ENCODE results near the gene BIRC6.

BIRC6 gene

GRCh38 chr2:32427672-32428610 lies 71.1 kb downstream of the BIRC6 start:
- no peak overlapping the region for H3K27ac ChIP-seq (ENCODE audit: low read depth, low read length)
- H3K79me2 ChIP-seq (ENCODE audit: insufficient read depth, low read length): peaks cover 85% of the 10 kb centered on the region

GRCh38 chr2:32430804-32431203 lies 74.0 kb downstream of the BIRC6 start:
- peaks cover 36% of the 10 kb centered on the region for H3K36me3 ChIP-seq (ENCODE audit: low read length)
- H3K9ac ChIP-seq (ENCODE audit: low read length): no peak overlapping the region
- no peak overlapping the region for H3K4me2 ChIP-seq (ENCODE audit: low read depth, low read length, poor library complexity, severe bottlenecking)
- no peak overlapping the region for H2AFZ ChIP-seq (ENCODE audit: low read depth, low read length, severe bottlenecking)
- no peaks in the 10 kb centered on the region for H3K9me3 ChIP-seq (ENCODE audit: insufficient read depth, low read length)
- H3K9me2 ChIP-seq (replicated peaks; ENCODE audit: insufficient read depth, low read length): no peaks in the 10 kb centered on the region
- peaks cover 4% of the 10 kb centered on the region for H3F3A ChIP-seq (ENCODE audit: insufficient read depth)
- H3K79me2 ChIP-seq (ENCODE audit: insufficient read depth, low read length): peaks cover 57% of the 10 kb centered on the region
- no peak overlapping the region for H3K4me3 ChIP-seq (ENCODE audit: insufficient read depth, low read length, poor library complexity, severe bottlenecking)
- H3K27me3 ChIP-seq (ENCODE audit: low read length): no peaks in the 10 kb centered on the region
- peaks cover 11% of the 10 kb centered on the region for H4K20me1 ChIP-seq (ENCODE audit: low read depth, low read length)
- no peak overlapping the region for H3K27ac ChIP-seq (ENCODE audit: low read depth, low read length)
- TF ChIP-seq EZH2phosphoT487 (conservative IDR thresholded peaks at IDR 0.05; ENCODE audit: low read length) (no peak), CTCF (IDR thresholded peaks at IDR 0.05; ENCODE audit: insufficient read depth, low read length, poor library complexity, severe bottlenecking) (no peak)

More at GRCh38 chr2:32427672-32428610, 71.1 kb downstream of the BIRC6 start:
- H3F3A ChIP-seq (ENCODE audit: insufficient read depth): peaks cover 4% of the 10 kb centered on the region
- H3K9me3 ChIP-seq (ENCODE audit: insufficient read depth, low read length): no peaks in the 10 kb centered on the region
- H3K4me3 ChIP-seq (ENCODE audit: insufficient read depth, low read length, poor library complexity, severe bottlenecking): no peak overlapping the region
- H3K9me2 ChIP-seq (replicated peaks; ENCODE audit: insufficient read depth, low read length): no peaks in the 10 kb centered on the region
- H3K27me3 ChIP-seq (ENCODE audit: low read length): no peaks in the 10 kb centered on the region
- TF ChIP-seq CTCF (IDR thresholded peaks at IDR 0.05; ENCODE audit: insufficient read depth, low read length, poor library complexity, severe bottlenecking) (no peak), EZH2phosphoT487 (conservative IDR thresholded peaks at IDR 0.05; ENCODE audit: low read length) (no peak)
- peaks cover 12% of the 10 kb centered on the region for H4K20me1 ChIP-seq (ENCODE audit: low read depth, low read length)
- H3K9ac ChIP-seq (ENCODE audit: low read length): no peak overlapping the region
- H2AFZ ChIP-seq (ENCODE audit: low read depth, low read length, severe bottlenecking): no peak overlapping the region
- peaks cover 26% of the 10 kb centered on the region; the same call in 1 of the 2 replicates for H3K36me3 ChIP-seq (ENCODE audit: low read length)
- H3K4me2 ChIP-seq (ENCODE audit: low read depth, low read length, poor library complexity, severe bottlenecking): no peak overlapping the region

- Histone ChIP-seq H4K20me1 (ENCODE audit: low read depth, low read length) (peaks cover 6% of the 10 kb centered on the region; the same call in 1 of the 2 replicates), H3K9ac (ENCODE audit: low read length) (no peak overlapping the region), H3K36me3 (ENCODE audit: low read length) (peaks cover 37% of the 10 kb centered on the region)
These were observed 79.3 kb downstream of the BIRC6 start for GRCh38 chr2:32436150-32436549.

More at GRCh38 chr2:32436150-32436549, 79.3 kb downstream of the BIRC6 start:
- Histone ChIP-seq H3K9me2 (replicated peaks; ENCODE audit: insufficient read depth, low read length) (no peaks in the 10 kb centered on the region), H3K4me2 (ENCODE audit: low read depth, low read length, poor library complexity, severe bottlenecking) (no peak overlapping the region), H3K4me3 (ENCODE audit: insufficient read depth, low read length, poor library complexity, severe bottlenecking) (no peak overlapping the region), H3K27me3 (ENCODE audit: low read length) (no peaks in the 10 kb centered on the region), H2AFZ (ENCODE audit: low read depth, low read length, severe bottlenecking) (no peak overlapping the region), H3K79me2 (ENCODE audit: insufficient read depth, low read length) (peaks cover 8% of the 10 kb centered on the region; the same call in 1 of the 2 replicates), H3K27ac (ENCODE audit: low read depth, low read length) (no peak overlapping the region), H3K9me3 (ENCODE audit: insufficient read depth, low read length) (no peaks in the 10 kb centered on the region), H3F3A (ENCODE audit: insufficient read depth) (no peaks in the 10 kb centered on the region; the same call in 1 of the 2 replicates)
- TF ChIP-seq EZH2phosphoT487 (conservative IDR thresholded peaks at IDR 0.05; ENCODE audit: low read length): no peak
- no peak for TF ChIP-seq CTCF (IDR thresholded peaks at IDR 0.05; ENCODE audit: insufficient read depth, low read length, poor library complexity, severe bottlenecking)
